H9 (cell line): ENCODE measurements around the gene NAA20. TPM values are rescaled to one million over a fixed set of nuclear protein-coding genes. Genes with fewer than 3 reads are reported as not detected.

Experiments
- DNase-seq: peaks from one replicate; pipeline ENCODE4 v3.0.0-alpha.2; 2017
- H2AFZ ChIP-seq: one replicate; pipeline ENCODE4 v1.6.1; 2013; ENCODE audit warnings: mild to moderate bottlenecking, low read length, control low read depth, moderate library complexity
- H2AK5ac ChIP-seq: 2 replicates; pipeline ENCODE4 v1.6.1; 2013; ENCODE audit warnings: low read length, control low read depth, mixed read lengths; ENCODE audit not compliant: insufficient read length
- H2BK120ac ChIP-seq: one replicate; pipeline ENCODE4 v1.6.1; 2013; ENCODE audit warnings: low read depth, mild to moderate bottlenecking, low read length, control low read depth, inconsistent platforms; ENCODE audit not compliant: poor library complexity, severe bottlenecking
- H2BK12ac ChIP-seq: 2 replicates; pipeline ENCODE4 v1.6.1; 2013; ENCODE audit warnings: low read length, control low read depth, mixed read lengths, low read depth; ENCODE audit not compliant: insufficient read length
- H2BK15ac ChIP-seq: 2 replicates; pipeline ENCODE4 v1.6.1; 2013; ENCODE audit warnings: low read depth, low read length, control low read depth
- H2BK20ac ChIP-seq: one replicate; pipeline ENCODE4 v1.6.1; 2013; ENCODE audit warnings: low read depth, mild to moderate bottlenecking, low read length, control low read depth, inconsistent platforms; ENCODE audit not compliant: poor library complexity, severe bottlenecking
- H2BK5ac ChIP-seq: 2 replicates; pipeline ENCODE4 v1.6.1; 2013; ENCODE audit warnings: low read length, control low read depth, mixed read lengths; ENCODE audit not compliant: insufficient read length
- H3K14ac ChIP-seq: 2 replicates; pipeline ENCODE4 v1.6.1; 2013; ENCODE audit warnings: low read length, control low read depth; ENCODE audit not compliant: insufficient read depth
- H3K18ac ChIP-seq: 2 replicates; pipeline ENCODE4 v1.6.1; 2013; ENCODE audit warnings: low read depth, mild to moderate bottlenecking, mixed read lengths, low read length, control low read depth; ENCODE audit not compliant: insufficient read length
- H3K23ac ChIP-seq: 2 replicates; pipeline ENCODE4 v1.6.1; 2013; ENCODE audit warnings: low read length, control low read depth, mixed read lengths, low read depth; ENCODE audit not compliant: insufficient read length
- H3K23me2 ChIP-seq: 2 replicates; pipeline ENCODE4 v1.6.1; 2013; ENCODE audit warnings: low read depth, mild to moderate bottlenecking, mixed read lengths, low read length, control low read depth; ENCODE audit not compliant: insufficient read length, poor library complexity, severe bottlenecking
- H3K27ac ChIP-seq: 2 replicates; pipeline ENCODE4 v1.5.1; 2013; ENCODE audit warnings: low read length, control low read depth, mixed read lengths, low read depth; ENCODE audit not compliant: insufficient read length
- H3K27me3 ChIP-seq: 2 replicates; pipeline ENCODE4 v1.6.1; 2013; ENCODE audit warnings: low read length, control low read depth, inconsistent platforms; ENCODE audit not compliant: insufficient read depth
- H3K4ac ChIP-seq: 2 replicates; pipeline ENCODE4 v1.6.1; 2013; ENCODE audit warnings: low read depth, mild to moderate bottlenecking, control low read depth, inconsistent platforms, low read length, moderate library complexity
- H3K4me1 ChIP-seq: 2 replicates; pipeline ENCODE4 v1.6.1; 2013; ENCODE audit warnings: low read length, control low read depth, inconsistent platforms; ENCODE audit not compliant: insufficient read depth
- H3K4me2 ChIP-seq: 2 replicates; pipeline ENCODE4 v1.6.1; 2013; ENCODE audit warnings: low read length, control low read depth, mixed read lengths; ENCODE audit not compliant: insufficient read length, insufficient read depth
- H3K56ac ChIP-seq: 2 replicates; pipeline ENCODE4 v1.6.1; 2013; ENCODE audit warnings: low read depth, mild to moderate bottlenecking, mixed read lengths, low read length, control low read depth; ENCODE audit not compliant: insufficient read length
- H3K79me1 ChIP-seq: 2 replicates; pipeline ENCODE4 v1.6.1; 2013; ENCODE audit warnings: low read depth, mild to moderate bottlenecking, moderate library complexity, low read length, control low read depth, inconsistent platforms; ENCODE audit not compliant: insufficient read depth, poor library complexity, severe bottlenecking
- H3K79me2 ChIP-seq: 2 replicates; pipeline ENCODE4 v1.6.1; 2013; ENCODE audit warnings: low read length, control low read depth, inconsistent platforms; ENCODE audit not compliant: insufficient read depth
- H3K9ac ChIP-seq: 2 replicates; pipeline ENCODE4 v1.6.1; 2013; ENCODE audit warnings: low read length, control low read depth, mixed read lengths; ENCODE audit not compliant: insufficient read length; ENCODE audit errors: extremely low read depth
- H3K9me3 ChIP-seq: one replicate; pipeline ENCODE4 v1.6.1; 2013; ENCODE audit warnings: low read depth, low read length, inconsistent platforms; ENCODE audit not compliant: control insufficient read depth
- H3T11ph ChIP-seq: one replicate; pipeline ENCODE4 v1.6.1; 2013; ENCODE audit warnings: mild to moderate bottlenecking, low read length, control low read depth, inconsistent platforms
- H4K20me1 ChIP-seq: one replicate; pipeline ENCODE4 v1.6.1; 2013; ENCODE audit not compliant: control insufficient read depth, insufficient read length, insufficient read depth
- H4K5ac ChIP-seq: 2 replicates; pipeline ENCODE4 v1.6.1; 2013; ENCODE audit warnings: low read depth, mild to moderate bottlenecking, mixed read lengths, low read length, control low read depth; ENCODE audit not compliant: insufficient read length
- H4K8ac ChIP-seq: replicated peaks from 2 replicates; pipeline ENCODE4 v1.6.1; 2013; ENCODE audit warnings: low read length, control low read depth, mixed read lengths, low read depth; ENCODE audit not compliant: insufficient read length
- H4K91ac ChIP-seq: 2 replicates; pipeline ENCODE4 v1.6.1; 2013; ENCODE audit warnings: low read depth, mild to moderate bottlenecking, moderate library complexity, mixed read lengths, low read length, control low read depth; ENCODE audit not compliant: insufficient read length
- H3K27ac Mint-ChIP-seq, 3 experiments: 2 replicates in 2 of 3; 3 replicates in 1 of 3; pipeline ENCODE4 v1.8.0; 2020 to 2021; ENCODE audit warnings: mixed read lengths in 3 of 3, mild to moderate bottlenecking in 1 of 3, moderate library complexity in 1 of 3
- H3K27me3 Mint-ChIP-seq: 2 replicates; pipeline ENCODE4 v1.8.0; 2021; ENCODE audit warnings: low read depth, mild to moderate bottlenecking, moderate library complexity, mixed read lengths
- H3K36me3 Mint-ChIP-seq, 3 experiments: 2 replicates in 2 of 3; 3 replicates in 1 of 3; pipeline ENCODE4 v1.8.0; 2020 to 2021; ENCODE audit warnings: low read depth in 3 of 3, mixed read lengths in 3 of 3; ENCODE audit not compliant: insufficient read depth in 1 of 3
- H3K4me1 Mint-ChIP-seq, 2 experiments: 2 replicates each; pipeline ENCODE4 v1.8.0; 2020; ENCODE audit warnings: mixed read lengths in 2 of 2
- H3K4me3 Mint-ChIP-seq, 2 experiments: 2 replicates in 1 of 2; 3 replicates in 1 of 2; pipeline ENCODE4 v1.8.0; 2020 to 2021; ENCODE audit warnings: mild to moderate bottlenecking in 2 of 2, mixed read lengths in 2 of 2, moderate library complexity in 1 of 2
- H3K9me3 Mint-ChIP-seq, 2 experiments: 2 replicates in 1 of 2; 3 replicates in 1 of 2; pipeline ENCODE4 v1.8.0; 2020; ENCODE audit warnings: mild to moderate bottlenecking in 2 of 2, mixed read lengths in 2 of 2, moderate library complexity in 1 of 2
- CTCF ChIP-seq: fragments of 200-600 bp; sonication (generic); conservative IDR thresholded peaks from 3 replicates; pipeline ENCODE4 v1.8.0; 2021; ENCODE audit warnings: antibody characterized with exemption, mild to moderate bottlenecking
- WGBS: extraction: QIAGEN DNeasy Blood & Tissue Kit; methylation state at CpG from one replicate; pipeline ENCODE4 v1.1.7; 2013; ENCODE audit warnings: missing lambda C conversion rate, low lambda C conversion rate, mixed read lengths; ENCODE audit not compliant: insufficient read length; ENCODE audit errors: extremely low coverage; 5-methylcytosine and 5-hydroxymethylcytosine counted together
- total RNA-seq: library from RNA; stranded (reverse); gene quantifications from 2 replicates; pipeline ENCODE4 v1.2.1, GENCODE V29; 2021

NAA20 gene
- total RNA-seq, 1 experiment from 2014 or later = 48.1 TPM

GRCh38 chr20:19968028-19968427 lies 49.1 kb upstream of the NAA20 start:
- TF ChIP-seq CTCF = no peak
- Histone ChIP-seq H3K23ac (no peak overlapping the region), H3K79me2 (no peaks in the 10 kb centered on the region), H2BK15ac (no peak overlapping the region), H4K8ac (no peak overlapping the region), H2AFZ (no peak overlapping the region), H4K20me1 (peaks cover 4% of the 10 kb centered on the region), H2BK12ac (no peak overlapping the region), H4K5ac (no peak overlapping the region), H2AK5ac (no peak overlapping the region), H3K18ac (no peak overlapping the region), H2BK120ac (no peak overlapping the region), H4K91ac (no peak overlapping the region), H3T11ph (no peak overlapping the region), H3K9me3 (no peaks in the 10 kb centered on the region), H3K4me1 (no peaks in the 10 kb centered on the region), H2BK5ac (no peak overlapping the region), H3K4ac (no peak overlapping the region), H3K27ac (no peak overlapping the region), H3K23me2 (no peaks in the 10 kb centered on the region), H3K9ac (no peak overlapping the region), H3K56ac (no peak overlapping the region), H2BK20ac (no peak overlapping the region), H3K4me2 (no peak overlapping the region), H3K27me3 (no peaks in the 10 kb centered on the region), H3K14ac (no peak overlapping the region), H3K79me1 (no peaks in the 10 kb centered on the region)
- Mint-ChIP-seq H3K4me1 (peaks cover 3% of the 10 kb centered on the region in 2 experiments; a peak in 2 of 4 replicates), H3K36me3 (no peaks in the 10 kb centered on the region), H3K27me3 (no peaks in the 10 kb centered on the region; the same call in 1 of the 2 replicates), H3K9me3 (no peaks in the 10 kb centered on the region), H3K27ac (no peak overlapping the region), H3K4me3 (no peak overlapping the region)
- no peak for DNase-seq
- WGBS = no CpG with 5 or more reads among the region's 7 CpGs
